ENCODE results near the gene MYPN.

MYPN gene

DNA sequence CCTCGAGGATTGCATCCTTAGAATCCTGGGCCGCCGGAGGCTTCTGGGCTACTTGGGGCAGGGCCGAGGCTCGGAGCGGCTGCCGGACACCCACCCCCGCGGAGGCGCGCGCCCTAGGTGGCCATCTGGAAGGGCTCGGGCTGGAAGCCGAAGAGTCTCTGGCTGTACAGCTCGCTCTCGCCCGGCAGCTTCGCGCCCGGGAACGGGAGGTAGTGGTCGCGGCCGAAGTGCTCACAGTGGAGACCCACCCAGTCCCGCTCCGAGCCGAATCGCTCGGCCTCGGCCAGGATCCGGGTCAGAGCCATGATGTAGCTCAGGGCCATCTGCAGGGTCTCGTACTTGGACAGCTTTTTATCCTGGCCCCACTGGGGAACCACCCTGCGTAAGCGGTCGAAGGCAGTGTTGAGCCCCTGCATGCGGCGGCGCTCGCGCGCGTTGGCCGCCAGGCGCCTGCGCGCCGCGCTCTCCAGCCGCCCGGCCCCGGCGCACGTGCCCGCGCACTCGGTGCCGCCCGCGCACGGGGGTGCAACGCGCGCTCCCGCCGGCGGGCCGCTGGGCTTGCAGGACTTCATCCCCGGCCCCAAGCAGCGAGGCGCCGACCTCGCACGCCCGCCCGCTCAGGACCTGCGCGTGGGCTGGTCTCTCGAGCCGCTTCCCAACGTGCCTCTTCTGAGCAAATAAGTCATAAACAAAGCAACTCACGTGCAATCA, 122.0 kb downstream of the MYPN start (continued):
- TF ChIP-seq ZBTB49 (tag by site-specific recombination; IDR thresholded peaks at IDR 0.05; ENCODE audit: low read depth) (no peak), ZNF239 (tag by site-specific recombination; IDR thresholded peaks at IDR 0.05) (no peak), ZNF18 (tag by site-specific recombination; IDR thresholded peaks at IDR 0.05) (no peak), ZBTB20 (tag by site-specific recombination; IDR thresholded peaks at IDR 0.05) (peak; percentile 80), ZBTB48 (tag by site-specific recombination; IDR thresholded peaks at IDR 0.05) (peak; percentile 57; the same call in 1 of the 2 replicates), ZNF76 (tag by site-specific recombination; IDR thresholded peaks at IDR 0.05; ENCODE audit: borderline replicate concordance, low read depth) (peak; percentile 63), OVOL3 (tag by site-specific recombination; IDR thresholded peaks at IDR 0.05) (no peak), ZNF558 (tag by site-specific recombination; IDR thresholded peaks at IDR 0.05) (no peak), ZEB2 (tag by site-specific recombination; IDR thresholded peaks at IDR 0.05) (peak; percentile 73), ZBTB26 (tag by site-specific recombination; optimal IDR thresholded peaks at IDR 0.05) (peak; percentile 97), ZNF585B (tag by site-specific recombination; IDR thresholded peaks at IDR 0.05) (no peak), ZNF138 (tag by site-specific recombination; IDR thresholded peaks at IDR 0.05; ENCODE audit: borderline replicate concordance) (no peak), HOXA7 (CRISPR knock-in tag; IDR thresholded peaks at IDR 0.05; ENCODE audit: borderline replicate concordance) (no peak), SCRT2 (tag by site-specific recombination; IDR thresholded peaks at IDR 0.05) (no peak), ZNF274 (IDR thresholded peaks at IDR 0.05; ENCODE audit: low read length) (no peak), ZNF274 (tag by site-specific recombination; IDR thresholded peaks at IDR 0.05; ENCODE audit: borderline replicate concordance) (no peak), ZBTB7A (tag by site-specific recombination; IDR thresholded peaks at IDR 0.05; ENCODE audit: low read depth) (peak; percentile 60; the same call in 1 of the 2 replicates), PBX3 (CRISPR knock-in tag; IDR thresholded peaks at IDR 0.05) (no peak)
- TF ChIP-seq, protein P1, sequence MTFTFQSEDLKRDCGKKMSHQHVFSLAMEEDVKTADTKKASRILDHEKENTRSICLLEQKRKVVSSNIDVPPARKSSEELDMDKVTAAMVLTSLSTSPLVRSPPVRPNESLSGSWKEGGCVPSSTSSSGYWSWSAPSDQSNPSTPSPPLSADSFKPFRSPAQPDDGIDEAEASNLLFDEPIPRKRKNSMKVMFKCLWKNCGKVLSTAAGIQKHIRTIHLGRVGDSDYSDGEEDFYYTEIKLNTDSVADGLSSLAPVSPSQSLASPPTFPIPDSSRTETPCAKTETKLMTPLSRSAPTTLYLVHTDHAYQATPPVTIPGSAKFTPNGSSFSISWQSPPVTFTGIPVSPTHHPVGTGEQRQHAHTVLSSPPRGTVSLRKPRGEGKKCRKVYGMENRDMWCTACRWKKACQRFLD (tag by site-specific recombination; IDR thresholded peaks at IDR 0.05) = no peak
- TF ChIP-seq, protein P2, sequence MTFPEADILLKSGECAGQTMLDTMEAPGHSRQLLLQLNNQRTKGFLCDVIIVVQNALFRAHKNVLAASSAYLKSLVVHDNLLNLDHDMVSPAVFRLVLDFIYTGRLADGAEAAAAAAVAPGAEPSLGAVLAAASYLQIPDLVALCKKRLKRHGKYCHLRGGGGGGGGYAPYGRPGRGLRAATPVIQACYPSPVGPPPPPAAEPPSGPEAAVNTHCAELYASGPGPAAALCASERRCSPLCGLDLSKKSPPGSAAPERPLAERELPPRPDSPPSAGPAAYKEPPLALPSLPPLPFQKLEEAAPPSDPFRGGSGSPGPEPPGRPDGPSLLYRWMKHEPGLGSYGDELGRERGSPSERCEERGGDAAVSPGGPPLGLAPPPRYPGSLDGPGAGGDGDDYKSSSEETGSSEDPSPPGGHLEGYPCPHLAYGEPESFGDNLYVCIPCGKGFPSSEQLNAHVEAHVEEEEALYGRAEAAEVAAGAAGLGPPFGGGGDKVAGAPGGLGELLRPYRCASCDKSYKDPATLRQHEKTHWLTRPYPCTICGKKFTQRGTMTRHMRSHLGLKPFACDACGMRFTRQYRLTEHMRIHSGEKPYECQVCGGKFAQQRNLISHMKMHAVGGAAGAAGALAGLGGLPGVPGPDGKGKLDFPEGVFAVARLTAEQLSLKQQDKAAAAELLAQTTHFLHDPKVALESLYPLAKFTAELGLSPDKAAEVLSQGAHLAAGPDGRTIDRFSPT (tag by site-specific recombination; IDR thresholded peaks at IDR 0.05) = no peak
- TF ChIP-seq, protein P3, sequence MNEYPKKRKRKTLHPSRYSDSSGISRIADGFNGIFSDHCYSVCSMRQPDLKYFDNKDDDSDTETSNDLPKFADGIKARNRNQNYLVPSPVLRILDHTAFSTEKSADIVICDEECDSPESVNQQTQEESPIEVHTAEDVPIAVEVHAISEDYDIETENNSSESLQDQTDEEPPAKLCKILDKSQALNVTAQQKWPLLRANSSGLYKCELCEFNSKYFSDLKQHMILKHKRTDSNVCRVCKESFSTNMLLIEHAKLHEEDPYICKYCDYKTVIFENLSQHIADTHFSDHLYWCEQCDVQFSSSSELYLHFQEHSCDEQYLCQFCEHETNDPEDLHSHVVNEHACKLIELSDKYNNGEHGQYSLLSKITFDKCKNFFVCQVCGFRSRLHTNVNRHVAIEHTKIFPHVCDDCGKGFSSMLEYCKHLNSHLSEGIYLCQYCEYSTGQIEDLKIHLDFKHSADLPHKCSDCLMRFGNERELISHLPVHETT (tag by site-specific recombination; IDR thresholded peaks at IDR 0.05) = 0 out of 2 replicates have a peak, but pooled peaks have one; percentile 34
- TF ChIP-seq, protein P4, sequence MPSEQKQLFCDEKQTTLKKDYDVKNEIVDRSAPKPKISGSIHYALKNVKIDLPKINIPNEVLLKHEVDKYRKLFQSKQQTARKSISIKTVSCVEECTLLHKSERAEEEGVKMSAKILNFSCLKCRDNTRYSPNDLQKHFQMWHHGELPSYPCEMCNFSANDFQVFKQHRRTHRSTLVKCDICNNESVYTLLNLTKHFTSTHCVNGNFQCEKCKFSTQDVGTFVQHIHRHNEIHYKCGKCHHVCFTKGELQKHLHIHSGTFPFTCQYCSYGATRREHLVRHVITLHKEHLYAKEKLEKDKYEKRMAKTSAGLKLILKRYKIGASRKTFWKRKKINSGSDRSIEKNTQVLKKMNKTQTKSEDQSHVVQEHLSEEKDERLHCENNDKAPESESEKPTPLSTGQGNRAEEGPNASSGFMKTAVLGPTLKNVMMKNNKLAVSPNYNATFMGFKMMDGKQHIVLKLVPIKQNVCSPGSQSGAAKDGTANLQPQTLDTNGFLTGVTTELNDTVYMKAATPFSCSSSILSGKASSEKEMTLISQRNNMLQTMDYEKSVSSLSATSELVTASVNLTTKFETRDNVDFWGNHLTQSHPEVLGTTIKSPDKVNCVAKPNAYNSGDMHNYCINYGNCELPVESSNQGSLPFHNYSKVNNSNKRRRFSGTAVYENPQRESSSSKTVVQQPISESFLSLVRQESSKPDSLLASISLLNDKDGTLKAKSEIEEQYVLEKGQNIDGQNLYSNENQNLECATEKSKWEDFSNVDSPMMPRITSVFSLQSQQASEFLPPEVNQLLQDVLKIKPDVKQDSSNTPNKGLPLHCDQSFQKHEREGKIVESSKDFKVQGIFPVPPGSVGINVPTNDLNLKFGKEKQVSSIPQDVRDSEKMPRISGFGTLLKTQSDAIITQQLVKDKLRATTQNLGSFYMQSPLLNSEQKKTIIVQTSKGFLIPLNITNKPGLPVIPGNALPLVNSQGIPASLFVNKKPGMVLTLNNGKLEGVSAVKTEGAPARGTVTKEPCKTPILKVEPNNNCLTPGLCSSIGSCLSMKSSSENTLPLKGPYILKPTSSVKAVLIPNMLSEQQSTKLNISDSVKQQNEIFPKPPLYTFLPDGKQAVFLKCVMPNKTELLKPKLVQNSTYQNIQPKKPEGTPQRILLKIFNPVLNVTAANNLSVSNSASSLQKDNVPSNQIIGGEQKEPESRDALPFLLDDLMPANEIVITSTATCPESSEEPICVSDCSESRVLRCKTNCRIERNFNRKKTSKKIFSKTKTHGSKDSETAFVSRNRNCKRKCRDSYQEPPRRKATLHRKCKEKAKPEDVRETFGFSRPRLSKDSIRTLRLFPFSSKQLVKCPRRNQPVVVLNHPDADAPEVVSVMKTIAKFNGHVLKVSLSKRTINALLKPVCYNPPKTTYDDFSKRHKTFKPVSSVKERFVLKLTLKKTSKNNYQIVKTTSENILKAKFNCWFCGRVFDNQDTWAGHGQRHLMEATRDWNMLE (tag by site-specific recombination; conservative IDR thresholded peaks at IDR 0.05; ENCODE audit: low read depth) = no peak
